Stimulated activated CD8-positive, alpha-beta memory T cell treated with anti-CD3 and anti-CD28 coated beads, Interleukin-4, amount 100 ng/mL, for 1 hour (primary cell): ENCODE results near the gene PAXX.

Experiments used
- DNase-seq, 2 donors: peaks; one replicate each; pipeline ENCODE4 v3.0.0-alpha.2; 2020; ENCODE audit warnings: low read depth in 2 of 2, low spot score in 1 of 2

PAXX gene

GRCh38 chr9:137016436-137016835, 24.2 kb downstream of the PAXX start:
- no peak for DNase-seq

GRCh38 chr9:137017071-137017470, 24.8 kb downstream of the PAXX start:
- DNase-seq = no peak

GRCh38 chr9:137017791-137018497, 25.7 kb downstream of the PAXX start:
- DNase-seq = no peak

GRCh38 chr9:137018761-137019559, 26.7 kb downstream of the PAXX start:
- DNase-seq = no peak

- DNase-seq = no peak
These were observed 27.9 kb downstream of the PAXX start for GRCh38 chr9:137019891-137020683.

GRCh38 chr9:137020771-137021567, 28.7 kb downstream of the PAXX start:
- no peak for DNase-seq

- no peak for DNase-seq
These were observed 29.4 kb downstream of the PAXX start for GRCh38 chr9:137021568-137021978.

GRCh38 chr9:137021979-137022661, 29.9 kb downstream of the PAXX start:
- peak in 1 of 2 donors; percentile 48 for DNase-seq

GRCh38 chr9:137022662-137023008, 30.4 kb downstream of the PAXX start:
- no peak for DNase-seq

- no peak for DNase-seq
These were observed 30.9 kb downstream of the PAXX start for GRCh38 chr9:137023157-137023556.

- no peak for DNase-seq
These were observed 31.4 kb downstream of the PAXX start for GRCh38 chr9:137023583-137023991.

GRCh38 chr9:137025517-137025966, 33.3 kb downstream of the PAXX start:
- no peak for DNase-seq

GRCh38 chr9:137026384-137026783, 34.2 kb downstream of the PAXX start:
- no peak for DNase-seq

- DNase-seq = no peak
These were observed 34.6 kb downstream of the PAXX start for GRCh38 chr9:137026828-137027227.

GRCh38 chr9:137027369-137028262, 35.4 kb downstream of the PAXX start, which contains the start of gene ABCA2:
TSS of gene ABCA2 (minus strand) at chr9:137028237. CDS start at chr9:137028140, 97 bp downstream.
- DNase-seq = no peak

- peak in 1 of 2 donors; percentile 36 for DNase-seq
These were observed 36.2 kb downstream of the PAXX start for GRCh38 chr9:137028263-137029057.

- DNase-seq = peak; percentile 40 to 54
These were observed 37.1 kb downstream of the PAXX start for GRCh38 chr9:137029058-137029936.
